PC-9 (cell line): ENCODE data around the gene LAPTM5.

ENCODE experiments used
- CTCF ChIP-seq: fragments of 200-600 bp; sonication (generic); conservative IDR thresholded peaks from 2 replicates; pipeline ENCODE4 v1.6.1; 2017; ENCODE audit warnings: mixed run types, antibody characterized with exemption, mild to moderate bottlenecking, moderate library complexity
- EZH2 ChIP-seq: fragments of 200-600 bp; sonication (generic); IDR thresholded peaks from 2 replicates; pipeline ENCODE4 v1.8.0; 2017; ENCODE audit warnings: antibody characterized with exemption, low read depth

DNA sequence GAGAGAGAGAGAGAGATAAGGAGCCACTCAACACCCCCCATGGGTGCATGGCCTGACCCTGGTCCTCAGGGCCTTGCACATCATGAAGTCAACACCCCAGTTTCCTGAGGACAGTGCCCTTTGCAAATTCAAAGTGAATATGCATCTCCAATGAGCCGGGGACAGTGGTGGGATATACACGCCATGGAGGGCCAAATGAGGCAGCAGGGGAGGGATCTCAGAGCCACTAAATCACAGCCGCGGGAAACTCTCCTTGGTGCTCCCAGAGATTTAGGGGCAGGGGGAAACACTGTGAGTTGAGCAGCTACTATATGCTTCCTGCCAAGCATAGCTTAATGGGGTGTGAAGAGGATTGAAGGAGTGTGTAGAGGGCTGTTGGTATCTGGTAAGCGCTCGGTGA, 69.7 kb downstream of the LAPTM5 start:
- TF ChIP-seq CTCF (no peak), EZH2 (no peak)
